Stimulated activated naive B cell treated with anti-CD40 and anti-IgM and Interleukin-4, amounts not matched to agents 10 μg/mL and 1 μg/mL and 100 μg/mL, for 72 hours (primary cell): ENCODE measurements around the gene RAF1.
"Not testable (repeated sequence)": the region's sequence is repeated elsewhere in the genome, so short reads cannot be mapped to it uniquely, and the experiment has no call there.

Experiments used
- ATAC-seq, 2 donors: fragments of 150-1000 bp; cut with Tn5 transposase; replicated peaks; 2 replicates each; pipeline ENCODE4 v1.10.0; 2021; ENCODE audit warnings: moderate library complexity in 1 of 2
- DNase-seq: peaks from one replicate; pipeline ENCODE4 v3.0.0; 2021
- H3K27ac Mint-ChIP-seq: one replicate; pipeline ENCODE4 v1.8.0; 2022; ENCODE audit warnings: mild to moderate bottlenecking, mixed read lengths
- H3K27me3 Mint-ChIP-seq, 2 donors: one replicate each; pipeline ENCODE4 v1.8.0; 2022; ENCODE audit warnings: mixed read lengths in 2 of 2
- H3K36me3 Mint-ChIP-seq, 2 donors: one replicate each; pipeline ENCODE4 v1.8.0; 2022; ENCODE audit warnings: mixed read lengths in 2 of 2, mild to moderate bottlenecking in 1 of 2
- H3K4me1 Mint-ChIP-seq, 2 donors: one replicate each; pipeline ENCODE4 v1.8.0; 2022; ENCODE audit warnings: mixed read lengths in 2 of 2, mild to moderate bottlenecking in 1 of 2
- H3K4me3 Mint-ChIP-seq, 2 donors: one replicate each; pipeline ENCODE4 v1.8.0; 2022; ENCODE audit warnings: mild to moderate bottlenecking in 2 of 2, mixed read lengths in 2 of 2, moderate library complexity in 1 of 2
- H3K9me3 Mint-ChIP-seq, 2 donors: one replicate each; pipeline ENCODE4 v1.8.0; 2022; ENCODE audit warnings: mixed read lengths in 2 of 2, mild to moderate bottlenecking in 1 of 2

RAF1 gene

GRCh38 chr3:12643010-12643380, 20.9 kb downstream of the RAF1 start:
- Mint-ChIP-seq H3K4me1 (peaks cover 19 to 40% of the 10 kb centered on the region in 2 donors), H3K27me3 (no peaks in the 10 kb centered on the region), H3K9me3 (no peaks in the 10 kb centered on the region), H3K36me3 (peaks cover 7 to 21% of the 10 kb centered on the region in 2 donors), H3K4me3 (no peak overlapping the region), H3K27ac (no peak overlapping the region)
- DNase-seq (no peak), ATAC-seq (no peak)

- H3K9me3 Mint-ChIP-seq, H3K27me3 Mint-ChIP-seq, DNase-seq, H3K4me3 Mint-ChIP-seq, ATAC-seq, H3K27ac Mint-ChIP-seq: not testable (repeated sequence)
- H3K36me3 Mint-ChIP-seq, result peaks cover 16 to 28% of the 10 kb centered on the region in 2 donors
- peaks cover 16 to 48% of the 10 kb centered on the region in 2 donors for H3K4me1 Mint-ChIP-seq
Observed at GRCh38 chr3:12640853-12641252, 23.1 kb downstream of the RAF1 start.

- H3K27ac Mint-ChIP-seq, result peak overlapping the region; percentile 59
- ATAC-seq (no peak), DNase-seq (no peak)
- peaks cover 16 to 41% of the 10 kb centered on the region in 2 donors for H3K36me3 Mint-ChIP-seq
- no peaks in the 10 kb centered on the region for H3K27me3 Mint-ChIP-seq
- no peaks in the 10 kb centered on the region for H3K9me3 Mint-ChIP-seq
- no peak overlapping the region for H3K4me3 Mint-ChIP-seq
- peaks cover 18 to 49% of the 10 kb centered on the region in 2 donors for H3K4me1 Mint-ChIP-seq
Observed at GRCh38 chr3:12638105-12638504, 25.8 kb downstream of the RAF1 start.

- ATAC-seq (no peak), DNase-seq (no peak)
- Mint-ChIP-seq H3K36me3 (peaks cover 9 to 25% of the 10 kb centered on the region in 2 donors), H3K27me3 (no peaks in the 10 kb centered on the region), H3K9me3 (no peaks in the 10 kb centered on the region), H3K4me1 (peaks cover 19 to 53% of the 10 kb centered on the region in 2 donors), H3K27ac (no peak overlapping the region), H3K4me3 (no peak overlapping the region)
Observed at GRCh38 chr3:12633108-12633507, 30.8 kb downstream of the RAF1 start.

GRCh38 chr3:12632523-12632922, 31.4 kb downstream of the RAF1 start:
- no peak overlapping the region for H3K4me3 Mint-ChIP-seq
- peaks cover 19 to 53% of the 10 kb centered on the region in 2 donors for H3K4me1 Mint-ChIP-seq
- ATAC-seq (no peak), DNase-seq (no peak)
- no peaks in the 10 kb centered on the region for H3K27me3 Mint-ChIP-seq
- no peak overlapping the region for H3K27ac Mint-ChIP-seq
- peaks cover 9 to 19% of the 10 kb centered on the region in 2 donors for H3K36me3 Mint-ChIP-seq
- H3K9me3 Mint-ChIP-seq, result no peaks in the 10 kb centered on the region

- not testable (repeated sequence) for H3K27me3 Mint-ChIP-seq, H3K27ac Mint-ChIP-seq, H3K9me3 Mint-ChIP-seq, H3K4me3 Mint-ChIP-seq, DNase-seq
- Mint-ChIP-seq H3K36me3 (peaks cover 3 to 20% of the 10 kb centered on the region in 2 donors), H3K4me1 (peaks cover 25 to 54% of the 10 kb centered on the region in 2 donors)
- ATAC-seq, result peak in 1 of 2 donors; percentile 39
Observed at GRCh38 chr3:12630843-12631242, 33.1 kb downstream of the RAF1 start.

GRCh38 chr3:12630292-12630691, 33.6 kb downstream of the RAF1 start:
- no peak overlapping the region for H3K27ac Mint-ChIP-seq
- H3K27me3 Mint-ChIP-seq, result no peaks in the 10 kb centered on the region
- H3K4me3 Mint-ChIP-seq, result no peak overlapping the region
- H3K9me3 Mint-ChIP-seq, result no peaks in the 10 kb centered on the region
- DNase-seq, result no peak
- no peak for ATAC-seq
- peaks cover 29 to 60% of the 10 kb centered on the region in 2 donors for H3K4me1 Mint-ChIP-seq
- peaks cover 3 to 24% of the 10 kb centered on the region in 2 donors for H3K36me3 Mint-ChIP-seq

- Mint-ChIP-seq H3K36me3 (peaks cover 3 to 23% of the 10 kb centered on the region in 2 donors), H3K27ac (no peak overlapping the region), H3K4me3 (no peak overlapping the region), H3K9me3 (no peaks in the 10 kb centered on the region), H3K4me1 (peaks cover 30 to 64% of the 10 kb centered on the region in 2 donors), H3K27me3 (no peaks in the 10 kb centered on the region)
- ATAC-seq, result no peak
- DNase-seq, result no peak
Observed at GRCh38 chr3:12629560-12629959, 34.4 kb downstream of the RAF1 start.

GRCh38 chr3:12628813-12629212, 35.1 kb downstream of the RAF1 start:
- no peak overlapping the region for H3K4me3 Mint-ChIP-seq
- H3K27me3 Mint-ChIP-seq, result no peaks in the 10 kb centered on the region
- H3K4me1 Mint-ChIP-seq, result peaks cover 35 to 65% of the 10 kb centered on the region in 2 donors
- H3K27ac Mint-ChIP-seq, result no peak overlapping the region
- H3K36me3 Mint-ChIP-seq, result peaks cover 3 to 22% of the 10 kb centered on the region in 2 donors
- DNase-seq, result no peak
- ATAC-seq, result no peak
- H3K9me3 Mint-ChIP-seq, result no peaks in the 10 kb centered on the region

- peaks cover 33 to 60% of the 10 kb centered on the region in 2 donors for H3K4me1 Mint-ChIP-seq
- H3K9me3 Mint-ChIP-seq, result no peaks in the 10 kb centered on the region
- H3K27me3 Mint-ChIP-seq, result no peaks in the 10 kb centered on the region
- ATAC-seq, result no peak
- DNase-seq, result no peak
- H3K27ac Mint-ChIP-seq, result no peak overlapping the region
- peaks cover 3 to 17% of the 10 kb centered on the region in 2 donors for H3K36me3 Mint-ChIP-seq
- H3K4me3 Mint-ChIP-seq, result no peak overlapping the region
Observed at GRCh38 chr3:12627370-12627769, 36.5 kb downstream of the RAF1 start.

- DNase-seq, H3K9me3 Mint-ChIP-seq, ATAC-seq, H3K27me3 Mint-ChIP-seq, H3K27ac Mint-ChIP-seq, H3K4me3 Mint-ChIP-seq: not testable (repeated sequence)
- peaks cover 33 to 62% of the 10 kb centered on the region in 2 donors for H3K4me1 Mint-ChIP-seq
- peaks cover 3 to 13% of the 10 kb centered on the region in 2 donors for H3K36me3 Mint-ChIP-seq
Observed at GRCh38 chr3:12624964-12625363, 39.0 kb downstream of the RAF1 start.

- no peak for ATAC-seq
- Mint-ChIP-seq H3K27ac (no peak overlapping the region), H3K9me3 (no peaks in the 10 kb centered on the region), H3K36me3 (peaks cover 3 to 13% of the 10 kb centered on the region in 2 donors), H3K4me3 (no peak overlapping the region), H3K27me3 (no peaks in the 10 kb centered on the region), H3K4me1 (peaks cover 31 to 55% of the 10 kb centered on the region in 2 donors)
- no peak for DNase-seq
Observed at GRCh38 chr3:12624056-12624455, 39.9 kb downstream of the RAF1 start.

GRCh38 chr3:12622335-12622734, 41.6 kb downstream of the RAF1 start:
- H3K36me3 Mint-ChIP-seq, result peaks cover 2 to 19% of the 10 kb centered on the region in 2 donors
- no peaks in the 10 kb centered on the region for H3K9me3 Mint-ChIP-seq
- peaks cover 28 to 51% of the 10 kb centered on the region in 2 donors for H3K4me1 Mint-ChIP-seq
- H3K27ac Mint-ChIP-seq, result no peak overlapping the region
- ATAC-seq (no peak), DNase-seq (no peak)
- H3K4me3 Mint-ChIP-seq, result no peak overlapping the region
- no peaks in the 10 kb centered on the region for H3K27me3 Mint-ChIP-seq

GRCh38 chr3:12620729-12621128, 43.2 kb downstream of the RAF1 start:
- Mint-ChIP-seq H3K27me3 (no peaks in the 10 kb centered on the region), H3K9me3 (no peaks in the 10 kb centered on the region), H3K36me3 (peaks cover 7 to 24% of the 10 kb centered on the region in 2 donors), H3K4me3 (no peak overlapping the region), H3K27ac (no peak overlapping the region), H3K4me1 (peaks cover 26 to 44% of the 10 kb centered on the region in 2 donors)
- DNase-seq (no peak), ATAC-seq (no peak)

- peaks cover 22 to 43% of the 10 kb centered on the region in 2 donors for H3K4me1 Mint-ChIP-seq
- H3K36me3 Mint-ChIP-seq, result peaks cover 7 to 21% of the 10 kb centered on the region in 2 donors
- H3K9me3 Mint-ChIP-seq, result no peaks in the 10 kb centered on the region
- no peak overlapping the region for H3K27ac Mint-ChIP-seq
- ATAC-seq (no peak), DNase-seq (no peak)
- H3K4me3 Mint-ChIP-seq, result no peak overlapping the region
- H3K27me3 Mint-ChIP-seq, result no peaks in the 10 kb centered on the region
Observed at GRCh38 chr3:12620305-12620704, 43.6 kb downstream of the RAF1 start.

- H3K36me3 Mint-ChIP-seq, result peaks cover 12 to 25% of the 10 kb centered on the region in 2 donors
- ATAC-seq (no peak), DNase-seq (no peak)
- no peaks in the 10 kb centered on the region for H3K27me3 Mint-ChIP-seq
- H3K4me1 Mint-ChIP-seq, result peaks cover 18 to 37% of the 10 kb centered on the region in 2 donors
- no peak overlapping the region for H3K27ac Mint-ChIP-seq
- no peak overlapping the region for H3K4me3 Mint-ChIP-seq
- no peaks in the 10 kb centered on the region for H3K9me3 Mint-ChIP-seq
Observed at GRCh38 chr3:12618426-12618825, 45.5 kb downstream of the RAF1 start.
